ENCODE results near the gene SLC2A11.

Gene SLC2A11

DNA sequence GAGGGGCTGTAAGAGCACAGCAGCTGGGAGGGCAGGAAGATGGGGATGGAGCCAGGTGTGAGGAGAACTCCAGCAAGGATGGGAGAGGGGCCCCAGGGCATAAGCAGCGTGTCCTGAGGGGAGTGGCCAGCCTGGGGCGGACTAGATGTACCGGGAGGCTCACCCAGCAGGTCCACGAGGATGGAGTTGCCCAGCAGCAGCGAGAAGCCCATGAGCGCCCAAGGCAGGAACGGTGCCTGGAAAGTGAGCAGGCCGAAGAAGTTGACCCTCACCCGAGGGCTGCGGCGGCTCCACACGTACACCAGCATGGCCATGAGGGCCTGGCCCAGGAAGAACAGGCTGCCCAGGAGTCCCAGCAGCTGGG lies 20.2 kb upstream of the SLC2A11 start:
- H3K9me3 Mint-ChIP-seq: peaks cover 3% of the 10 kb centered on the region
- DNase-seq: no peak
- H3K27ac Mint-ChIP-seq: no peak overlapping the region
- H3K27me3 Mint-ChIP-seq (ENCODE audit: low read depth, poor library complexity): peaks cover 12% of the 10 kb centered on the region
- H3K4me3 Mint-ChIP-seq: peak overlapping the region; percentile 60
- H3K4me1 Mint-ChIP-seq: peaks cover 55% of the 10 kb centered on the region
- peaks cover 7% of the 10 kb centered on the region for H3K36me3 Mint-ChIP-seq (ENCODE audit: low read depth)
- TF ChIP-seq, protein P1, sequence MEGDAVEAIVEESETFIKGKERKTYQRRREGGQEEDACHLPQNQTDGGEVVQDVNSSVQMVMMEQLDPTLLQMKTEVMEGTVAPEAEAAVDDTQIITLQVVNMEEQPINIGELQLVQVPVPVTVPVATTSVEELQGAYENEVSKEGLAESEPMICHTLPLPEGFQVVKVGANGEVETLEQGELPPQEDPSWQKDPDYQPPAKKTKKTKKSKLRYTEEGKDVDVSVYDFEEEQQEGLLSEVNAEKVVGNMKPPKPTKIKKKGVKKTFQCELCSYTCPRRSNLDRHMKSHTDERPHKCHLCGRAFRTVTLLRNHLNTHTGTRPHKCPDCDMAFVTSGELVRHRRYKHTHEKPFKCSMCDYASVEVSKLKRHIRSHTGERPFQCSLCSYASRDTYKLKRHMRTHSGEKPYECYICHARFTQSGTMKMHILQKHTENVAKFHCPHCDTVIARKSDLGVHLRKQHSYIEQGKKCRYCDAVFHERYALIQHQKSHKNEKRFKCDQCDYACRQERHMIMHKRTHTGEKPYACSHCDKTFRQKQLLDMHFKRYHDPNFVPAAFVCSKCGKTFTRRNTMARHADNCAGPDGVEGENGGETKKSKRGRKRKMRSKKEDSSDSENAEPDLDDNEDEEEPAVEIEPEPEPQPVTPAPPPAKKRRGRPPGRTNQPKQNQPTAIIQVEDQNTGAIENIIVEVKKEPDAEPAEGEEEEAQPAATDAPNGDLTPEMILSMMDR (IDR thresholded peaks at IDR 0.05): no peak

DNA sequence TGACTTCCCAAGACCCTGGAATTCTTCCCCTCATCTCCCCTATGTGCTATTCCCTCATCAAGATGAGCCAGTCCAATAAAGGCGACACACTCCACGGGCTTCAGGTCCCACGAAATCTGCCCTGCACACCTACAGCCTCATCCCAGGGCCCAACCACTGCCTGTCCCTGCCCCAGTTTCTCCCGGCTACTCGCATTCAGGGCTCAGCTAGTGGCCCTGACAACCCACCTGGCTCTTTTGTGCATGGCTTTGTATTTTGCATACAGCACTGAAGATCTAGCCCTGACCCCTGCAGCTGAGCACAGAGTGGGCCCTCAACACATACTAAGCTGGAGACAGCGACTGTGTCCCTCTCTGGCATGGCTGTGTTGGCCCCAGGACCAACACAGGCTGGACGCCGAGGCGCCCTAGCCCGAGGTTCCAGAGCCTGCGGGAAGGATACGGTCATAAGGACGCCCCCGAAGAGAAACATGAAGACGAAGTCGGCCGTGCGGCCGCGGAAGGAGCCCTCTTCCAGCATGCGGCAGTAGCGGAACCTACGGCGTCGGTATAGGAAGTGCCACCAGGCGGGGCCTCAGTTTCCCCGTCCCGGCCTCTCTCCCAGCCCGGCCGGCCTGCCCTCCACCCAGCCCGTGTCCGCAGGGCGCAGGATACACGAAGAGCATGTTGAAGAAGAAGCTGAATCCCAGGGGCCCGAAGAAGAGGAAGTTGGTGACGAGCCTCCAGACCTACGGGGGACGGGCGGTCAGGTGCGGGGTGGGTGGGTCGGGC lies 19.6 kb upstream of the SLC2A11 start:
- H3K9me3 Mint-ChIP-seq: peaks cover 3% of the 10 kb centered on the region
- peak overlapping the region; percentile 86 for H3K4me3 Mint-ChIP-seq
- no peak for DNase-seq
- peaks cover 7% of the 10 kb centered on the region for H3K36me3 Mint-ChIP-seq (ENCODE audit: low read depth)
- H3K27ac Mint-ChIP-seq: no peak overlapping the region
- peaks cover 61% of the 10 kb centered on the region for H3K4me1 Mint-ChIP-seq
- TF ChIP-seq, protein P1 (IDR thresholded peaks at IDR 0.05): no peak
- peaks cover 12% of the 10 kb centered on the region for H3K27me3 Mint-ChIP-seq (ENCODE audit: low read depth, poor library complexity)

DNA sequence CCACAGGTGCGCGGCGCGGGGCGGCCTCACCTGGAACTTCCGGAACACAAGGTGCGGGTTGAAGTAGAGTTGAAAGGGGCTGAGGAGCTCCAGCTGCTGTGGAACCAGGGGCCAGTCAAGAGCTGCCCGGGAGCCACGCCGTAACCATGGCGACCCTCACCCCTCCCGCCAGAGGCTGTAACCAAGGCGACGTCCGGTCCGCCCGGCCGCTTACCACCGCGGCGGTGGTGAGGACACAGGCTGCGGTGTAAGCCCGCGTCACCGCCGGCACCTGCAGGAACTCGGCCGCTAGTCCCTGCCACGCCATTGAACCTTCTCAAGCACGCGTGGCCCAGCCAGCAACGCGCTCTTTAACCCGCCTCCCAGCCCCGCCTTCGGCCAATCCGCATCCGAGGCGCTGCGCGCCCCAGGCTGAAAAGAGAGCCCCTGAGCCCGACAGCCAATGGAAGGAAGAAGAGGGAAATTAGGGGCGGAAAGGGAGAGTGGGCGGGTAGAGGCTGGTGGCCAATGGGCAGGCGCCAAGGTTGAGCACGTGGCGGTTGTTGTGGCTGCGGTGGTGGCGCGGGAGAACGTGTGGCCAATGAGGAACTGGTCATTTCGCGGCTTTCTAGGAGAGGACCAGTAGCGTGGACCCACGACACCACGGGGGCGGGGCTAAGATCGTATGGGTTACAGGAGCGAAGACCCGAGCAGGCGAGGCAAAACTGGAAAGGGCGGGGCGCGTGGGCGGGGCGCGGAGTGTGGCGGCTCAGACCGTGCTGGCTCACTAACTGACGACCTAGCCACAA lies 18.8 kb upstream of the SLC2A11 start, which contains the start of gene DERL3:
TSS of gene DERL3 (minus strand) at position 326 of the 788 bp plus-strand sequence. CDS start at position 307, 19 bp downstream.
- H3K4me3 Mint-ChIP-seq: peak within 1 kb of the TSS; percentile 86
- peaks cover 7% of the 10 kb centered on the region for H3K36me3 Mint-ChIP-seq (ENCODE audit: low read depth)
- peak; percentile 99 for DNase-seq
- peaks cover 3% of the 10 kb centered on the region for H3K9me3 Mint-ChIP-seq
- H3K4me1 Mint-ChIP-seq: peaks cover 65% of the 10 kb centered on the region
- TF ChIP-seq, protein P1 (IDR thresholded peaks at IDR 0.05): no peak
- H3K27me3 Mint-ChIP-seq (ENCODE audit: low read depth, poor library complexity): peaks cover 12% of the 10 kb centered on the region
- H3K27ac Mint-ChIP-seq: peak within 1 kb of the TSS; percentile 93

DNA sequence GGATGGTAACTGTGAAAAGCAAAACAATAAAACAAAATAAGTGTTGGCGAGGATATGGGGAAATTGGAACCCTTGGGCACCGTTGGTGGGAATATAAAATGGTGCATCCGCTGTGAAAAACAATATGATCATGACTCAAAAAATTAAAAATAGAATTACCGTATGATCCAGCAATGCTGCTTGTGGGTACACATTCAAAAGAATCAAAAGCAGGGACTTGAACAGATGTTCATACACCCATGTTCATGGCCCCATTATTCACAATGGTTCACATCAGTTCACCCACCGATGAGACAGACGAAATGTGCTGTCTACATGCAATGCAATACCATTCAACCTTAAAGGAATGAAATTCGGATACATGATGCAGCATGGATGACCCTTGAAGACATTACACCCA lies 17.6 kb upstream of the SLC2A11 start:
- Mint-ChIP-seq H3K9me3 (peaks cover 3% of the 10 kb centered on the region), H3K4me3 (no peak overlapping the region), H3K27ac (no peak overlapping the region), H3K4me1 (peaks cover 70% of the 10 kb centered on the region), H3K27me3 (ENCODE audit: low read depth, poor library complexity) (peaks cover 12% of the 10 kb centered on the region), H3K36me3 (ENCODE audit: low read depth) (peaks cover 7% of the 10 kb centered on the region)
- DNase-seq: no peak
- TF ChIP-seq, protein P1 (IDR thresholded peaks at IDR 0.05): no peak

DNA sequence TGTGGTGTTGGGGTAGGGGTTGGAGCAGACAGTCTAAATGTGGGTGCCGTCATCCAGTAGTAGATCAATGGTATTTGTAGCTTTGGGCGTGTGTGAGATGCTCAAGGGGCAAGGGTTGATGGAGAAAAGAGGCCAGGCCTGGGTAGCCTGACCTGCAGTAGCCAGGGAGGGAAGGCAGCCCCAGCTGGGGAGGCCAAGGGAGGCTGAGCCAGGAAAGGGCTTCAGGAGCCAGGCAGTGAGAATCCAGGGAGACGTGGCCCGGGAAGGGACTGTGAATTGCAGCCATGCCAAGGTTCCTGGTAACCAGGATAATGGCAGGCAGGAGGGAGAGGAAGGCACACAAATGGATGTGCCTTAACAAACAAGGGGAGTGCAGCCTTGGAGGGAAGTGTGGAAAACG lies 16.4 kb upstream of the SLC2A11 start:
- DNase-seq: no peak
- Mint-ChIP-seq H3K4me3 (no peak overlapping the region), H3K27ac (peak overlapping the region; percentile 26), H3K4me1 (peaks cover 74% of the 10 kb centered on the region), H3K9me3 (peaks cover 3% of the 10 kb centered on the region), H3K36me3 (ENCODE audit: low read depth) (no peaks in the 10 kb centered on the region), H3K27me3 (ENCODE audit: low read depth, poor library complexity) (peaks cover 12% of the 10 kb centered on the region)
- TF ChIP-seq, protein P1 (IDR thresholded peaks at IDR 0.05): no peak

Measured in nephron progenitor cell (in vitro differentiated cells).